ENCODE results near the gene MAD1L1.

- TF ChIP-seq, protein P1, sequence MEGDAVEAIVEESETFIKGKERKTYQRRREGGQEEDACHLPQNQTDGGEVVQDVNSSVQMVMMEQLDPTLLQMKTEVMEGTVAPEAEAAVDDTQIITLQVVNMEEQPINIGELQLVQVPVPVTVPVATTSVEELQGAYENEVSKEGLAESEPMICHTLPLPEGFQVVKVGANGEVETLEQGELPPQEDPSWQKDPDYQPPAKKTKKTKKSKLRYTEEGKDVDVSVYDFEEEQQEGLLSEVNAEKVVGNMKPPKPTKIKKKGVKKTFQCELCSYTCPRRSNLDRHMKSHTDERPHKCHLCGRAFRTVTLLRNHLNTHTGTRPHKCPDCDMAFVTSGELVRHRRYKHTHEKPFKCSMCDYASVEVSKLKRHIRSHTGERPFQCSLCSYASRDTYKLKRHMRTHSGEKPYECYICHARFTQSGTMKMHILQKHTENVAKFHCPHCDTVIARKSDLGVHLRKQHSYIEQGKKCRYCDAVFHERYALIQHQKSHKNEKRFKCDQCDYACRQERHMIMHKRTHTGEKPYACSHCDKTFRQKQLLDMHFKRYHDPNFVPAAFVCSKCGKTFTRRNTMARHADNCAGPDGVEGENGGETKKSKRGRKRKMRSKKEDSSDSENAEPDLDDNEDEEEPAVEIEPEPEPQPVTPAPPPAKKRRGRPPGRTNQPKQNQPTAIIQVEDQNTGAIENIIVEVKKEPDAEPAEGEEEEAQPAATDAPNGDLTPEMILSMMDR (tag by site-specific recombination; IDR thresholded peaks at IDR 0.05): no peak
- no peak for TF ChIP-seq ZNF121 (tag by site-specific recombination; IDR thresholded peaks at IDR 0.05)
- TF ChIP-seq BCL11A (tag by site-specific recombination; IDR thresholded peaks at IDR 0.05; ENCODE audit: low read depth): no peak
- TF ChIP-seq ZBTB11 (tag by site-specific recombination; conservative IDR thresholded peaks at IDR 0.05; ENCODE audit: low read depth): no peak
- TF ChIP-seq, protein P2, sequence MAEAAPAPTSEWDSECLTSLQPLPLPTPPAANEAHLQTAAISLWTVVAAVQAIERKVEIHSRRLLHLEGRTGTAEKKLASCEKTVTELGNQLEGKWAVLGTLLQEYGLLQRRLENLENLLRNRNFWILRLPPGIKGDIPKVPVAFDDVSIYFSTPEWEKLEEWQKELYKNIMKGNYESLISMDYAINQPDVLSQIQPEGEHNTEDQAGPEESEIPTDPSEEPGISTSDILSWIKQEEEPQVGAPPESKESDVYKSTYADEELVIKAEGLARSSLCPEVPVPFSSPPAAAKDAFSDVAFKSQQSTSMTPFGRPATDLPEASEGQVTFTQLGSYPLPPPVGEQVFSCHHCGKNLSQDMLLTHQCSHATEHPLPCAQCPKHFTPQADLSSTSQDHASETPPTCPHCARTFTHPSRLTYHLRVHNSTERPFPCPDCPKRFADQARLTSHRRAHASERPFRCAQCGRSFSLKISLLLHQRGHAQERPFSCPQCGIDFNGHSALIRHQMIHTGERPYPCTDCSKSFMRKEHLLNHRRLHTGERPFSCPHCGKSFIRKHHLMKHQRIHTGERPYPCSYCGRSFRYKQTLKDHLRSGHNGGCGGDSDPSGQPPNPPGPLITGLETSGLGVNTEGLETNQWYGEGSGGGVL (tag by site-specific recombination; IDR thresholded peaks at IDR 0.05): no peak
- TF ChIP-seq ZNF792 (tag by site-specific recombination; IDR thresholded peaks at IDR 0.05): no peak
Measured at GRCh38 chr7:1999278-1999984, 233.3 kb downstream of the MAD1L1 start.

Data from HEK293 (cell line).